ENCODE measurements around the gene DHH.
A peak's percentile ranks its signal among the peaks of the same experiment; 100 is the strongest.
"Not testable (repeated sequence)": the region's sequence is repeated elsewhere in the genome, so short reads cannot be mapped to it uniquely, and the experiment has no call there.

The DHH gene

GRCh38 chr12:49129332-49130150 is 34.9 kb upstream of the DHH start:
- Histone ChIP-seq H3K4me3 (ENCODE audit: low read depth, low read length) (peak overlapping the region; percentile 99), H3K4me1 (peaks cover 7% of the 10 kb centered on the region; the same call in 1 of the 2 replicates), H3K36me3 (peaks cover 41% of the 10 kb centered on the region), H3K9me3 (no peaks in the 10 kb centered on the region), H3K27me3 (no peaks in the 10 kb centered on the region)
- no peak for DNase-seq
- TF ChIP-seq CTCF (IDR thresholded peaks at IDR 0.05; ENCODE audit: low read depth, low read length), result no peak

- not testable (repeated sequence) for DNase-seq; H3K9me3 ChIP-seq; H3K4me3 ChIP-seq (ENCODE audit: low read depth, low read length); H3K4me1 ChIP-seq; H3K27me3 ChIP-seq
- H3K36me3 ChIP-seq, result peaks cover 41% of the 10 kb centered on the region
These were observed 33.4 kb upstream of the DHH start for GRCh38 chr12:49127971-49128370.

GRCh38 chr12:49126852-49127763 is 32.5 kb upstream of the DHH start:
- H3K27me3 ChIP-seq, result no peaks in the 10 kb centered on the region
- H3K4me3 ChIP-seq (ENCODE audit: low read depth, low read length), result no peak overlapping the region
- H3K9me3 ChIP-seq, result no peaks in the 10 kb centered on the region
- DNase-seq, result no peak
- no peak for TF ChIP-seq CTCF (IDR thresholded peaks at IDR 0.05; ENCODE audit: low read depth, low read length)
- H3K36me3 ChIP-seq, result peaks cover 41% of the 10 kb centered on the region
- H3K4me1 ChIP-seq, result peaks cover 7% of the 10 kb centered on the region; the same call in 1 of the 2 replicates

- Histone ChIP-seq H3K4me3 (ENCODE audit: low read depth, low read length) (no peak overlapping the region), H3K27me3 (no peaks in the 10 kb centered on the region), H3K36me3 (no peaks in the 10 kb centered on the region), H3K4me1 (no peaks in the 10 kb centered on the region), H3K9me3 (no peaks in the 10 kb centered on the region)
- TF ChIP-seq CTCF (IDR thresholded peaks at IDR 0.05; ENCODE audit: low read depth, low read length), result peak; percentile 82
- peak; percentile 54 for DNase-seq
These were observed 26.6 kb upstream of the DHH start for GRCh38 chr12:49121047-49121696.

- Histone ChIP-seq H3K9me3 (no peaks in the 10 kb centered on the region), H3K4me3 (ENCODE audit: low read depth, low read length) (peak overlapping the region; percentile 98), H3K4me1 (peaks cover 10% of the 10 kb centered on the region), H3K27me3 (no peaks in the 10 kb centered on the region), H3K36me3 (peaks cover 12% of the 10 kb centered on the region)
- no peak for DNase-seq
- no peak for TF ChIP-seq CTCF (IDR thresholded peaks at IDR 0.05; ENCODE audit: low read depth, low read length)
These were observed 16.6 kb upstream of the DHH start for GRCh38 chr12:49111206-49111605.

GRCh38 chr12:49110464-49111155 is 16.0 kb upstream of the DHH start, which contains the start of gene LMBR1L:
LMBR1L (minus strand) TSS chr12:49110847; CDS start chr12:49110555, 292 bp downstream.
- Histone ChIP-seq H3K9me3 (no peaks in the 10 kb centered on the region), H3K4me3 (ENCODE audit: low read depth, low read length) (peak within 1 kb of the TSS; percentile 98), H3K27me3 (no peaks in the 10 kb centered on the region), H3K4me1 (peaks cover 10% of the 10 kb centered on the region), H3K36me3 (peaks cover 18% of the 10 kb centered on the region)
- TF ChIP-seq CTCF (IDR thresholded peaks at IDR 0.05; ENCODE audit: low read depth, low read length), result peak; percentile 49
- peak; percentile 96 for DNase-seq
